GM13977 (cell line): ENCODE results near the gene ITFG1.
"Not testable (repeated sequence)": the region's sequence is repeated elsewhere in the genome, so short reads cannot be mapped to it uniquely, and the experiment has no call there.

Experiments
- DNase-seq: peaks from one replicate; pipeline ENCODE4 v3.0.0; 2012; ENCODE audit warnings: low spot score
- in situ Hi-C: fragments of 300-500 bp; cut with MboI; formaldehyde crosslinking; loops from one replicate; pipeline ENCODE4 v1.12.0; 2022; ENCODE audit warnings: low sequenced_read_pairs, low pct_unique_long_range_greater_than_20kb, mixed read lengths, inconsistent platforms; ENCODE audit not compliant: unreplicated experiment
- TF ChIP-seq, protein P1 (sequence below): IDR thresholded peaks from 2 replicates; pipeline ENCODE4 v1.5.1; 2012; ENCODE audit warnings: mild to moderate bottlenecking, control low read depth; ENCODE audit not compliant: insufficient read depth; ENCODE audit errors: extremely low read depth, missing control alignments

The ITFG1 gene

DNA sequence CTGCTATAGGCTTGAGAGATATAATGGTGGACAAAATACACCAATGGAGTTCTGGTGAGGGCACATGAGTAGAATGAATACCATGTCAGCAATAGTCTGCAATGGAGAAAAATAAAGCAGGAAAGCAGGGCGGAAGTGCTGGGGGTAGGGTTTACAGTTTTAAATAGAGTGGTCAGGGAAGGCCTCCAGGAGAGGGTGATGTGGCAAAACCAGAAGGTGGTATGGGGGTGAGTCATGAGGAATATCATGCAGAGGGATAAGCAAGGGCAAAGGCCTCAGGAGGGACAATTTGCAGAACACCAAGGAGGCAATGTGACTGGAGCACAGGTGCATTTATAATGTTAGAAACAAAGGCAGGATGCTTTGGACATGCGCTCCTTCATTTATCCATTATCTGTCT lies 102.0 kb downstream of the ITFG1 start:
- DNase-seq = no peak
- TF ChIP-seq, protein P1, sequence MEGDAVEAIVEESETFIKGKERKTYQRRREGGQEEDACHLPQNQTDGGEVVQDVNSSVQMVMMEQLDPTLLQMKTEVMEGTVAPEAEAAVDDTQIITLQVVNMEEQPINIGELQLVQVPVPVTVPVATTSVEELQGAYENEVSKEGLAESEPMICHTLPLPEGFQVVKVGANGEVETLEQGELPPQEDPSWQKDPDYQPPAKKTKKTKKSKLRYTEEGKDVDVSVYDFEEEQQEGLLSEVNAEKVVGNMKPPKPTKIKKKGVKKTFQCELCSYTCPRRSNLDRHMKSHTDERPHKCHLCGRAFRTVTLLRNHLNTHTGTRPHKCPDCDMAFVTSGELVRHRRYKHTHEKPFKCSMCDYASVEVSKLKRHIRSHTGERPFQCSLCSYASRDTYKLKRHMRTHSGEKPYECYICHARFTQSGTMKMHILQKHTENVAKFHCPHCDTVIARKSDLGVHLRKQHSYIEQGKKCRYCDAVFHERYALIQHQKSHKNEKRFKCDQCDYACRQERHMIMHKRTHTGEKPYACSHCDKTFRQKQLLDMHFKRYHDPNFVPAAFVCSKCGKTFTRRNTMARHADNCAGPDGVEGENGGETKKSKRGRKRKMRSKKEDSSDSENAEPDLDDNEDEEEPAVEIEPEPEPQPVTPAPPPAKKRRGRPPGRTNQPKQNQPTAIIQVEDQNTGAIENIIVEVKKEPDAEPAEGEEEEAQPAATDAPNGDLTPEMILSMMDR = no peak
- in situ Hi-C loops = no loop called here

DNA sequence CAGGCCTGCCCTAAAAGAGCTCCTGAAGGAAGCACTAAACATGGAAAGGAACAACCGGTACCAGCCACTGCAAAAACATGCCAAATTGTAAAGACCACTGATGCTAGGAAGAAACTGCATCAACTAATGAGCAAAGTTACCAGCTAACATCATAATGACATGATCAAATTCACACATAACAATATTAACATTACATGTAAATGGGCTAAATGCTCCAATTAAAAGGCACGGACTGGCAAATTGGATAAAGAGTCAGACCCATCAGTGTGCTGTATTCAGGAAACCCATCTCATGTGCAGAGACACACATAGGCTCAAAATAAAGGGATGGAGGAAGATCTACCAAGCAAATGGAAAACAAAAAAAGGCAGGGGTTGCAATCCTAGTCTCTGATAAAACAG lies 111.8 kb downstream of the ITFG1 start:
- in situ Hi-C loops, DNase-seq: not testable (repeated sequence)

DNA sequence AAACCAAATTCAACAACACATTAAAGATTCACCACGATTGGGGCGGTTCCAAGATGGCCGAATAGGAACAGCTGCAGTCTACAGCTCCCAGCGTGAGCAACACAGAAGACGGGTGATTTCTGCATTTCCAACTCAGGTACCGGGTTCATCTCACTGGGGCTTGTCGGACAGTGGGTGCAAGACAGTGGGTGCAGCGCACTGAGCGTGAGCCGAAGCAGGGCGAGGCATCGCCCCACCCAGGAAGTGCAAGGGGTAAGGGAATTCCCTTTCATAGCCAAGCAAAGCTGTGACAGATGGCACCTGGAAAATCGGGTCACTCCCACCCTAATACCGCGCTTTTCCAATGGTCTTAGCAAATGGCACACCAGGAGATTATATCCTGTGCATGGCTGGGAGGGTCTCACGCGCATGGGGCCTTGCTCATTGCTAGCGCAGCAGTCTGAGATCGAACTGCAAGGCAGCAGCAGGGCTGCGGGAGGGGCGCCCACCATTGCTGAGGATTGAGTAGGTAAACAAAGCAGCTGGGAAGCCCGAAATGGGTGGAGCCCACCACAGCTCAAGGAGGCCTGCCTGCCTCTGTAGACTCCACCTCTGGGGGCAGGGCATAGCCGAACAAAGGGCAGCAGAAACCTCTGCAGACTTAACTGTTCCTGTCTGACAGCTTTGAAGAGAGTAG lies 113.7 kb downstream of the ITFG1 start:
- DNase-seq = not testable (repeated sequence)

DNA sequence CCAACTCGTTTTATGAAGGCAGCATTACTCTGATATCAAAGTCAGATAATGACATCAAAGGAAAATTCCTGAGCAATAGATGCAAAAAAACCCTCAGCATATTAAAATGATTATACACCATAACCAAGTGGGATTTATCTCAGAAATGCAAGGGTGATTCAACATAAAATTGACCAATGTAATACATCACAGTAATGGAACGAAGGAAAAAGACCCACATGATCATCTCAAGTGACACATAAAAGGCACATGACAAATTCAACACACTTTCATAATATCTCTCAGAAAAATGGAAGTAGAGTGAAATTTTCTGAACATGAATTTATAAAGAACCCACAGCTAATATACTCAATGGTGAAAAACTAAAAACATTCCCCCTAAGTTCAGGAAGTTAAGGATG lies 118.8 kb downstream of the ITFG1 start:
- DNase-seq = no peak

More for the DNA sequence above, 113.7 kb downstream of the ITFG1 start:
- in situ Hi-C loops = not testable (repeated sequence)

DNA sequence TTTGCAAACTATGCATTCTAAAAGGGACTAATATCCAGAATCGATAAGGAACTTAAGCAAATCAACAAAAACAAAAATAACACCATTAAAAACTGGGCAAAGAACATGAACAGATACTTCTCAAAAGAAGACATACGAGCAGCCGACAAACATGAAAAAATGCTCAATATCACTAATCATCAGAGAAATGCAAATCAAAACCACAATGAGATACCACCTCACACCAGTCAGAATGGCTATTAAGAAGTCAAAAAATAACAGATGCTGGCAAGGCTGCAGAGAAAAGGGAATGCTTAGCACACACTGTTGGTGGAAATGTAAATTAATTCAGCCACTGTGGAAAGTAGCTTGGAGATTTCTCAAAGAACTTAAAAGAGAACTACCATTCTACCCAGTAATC lies 130.3 kb downstream of the ITFG1 start:
- DNase-seq, in situ Hi-C loops: not testable (repeated sequence)

More for the DNA sequence above, 118.8 kb downstream of the ITFG1 start:
- in situ Hi-C loops = no loop called here
- TF ChIP-seq, protein P1 = no peak

DNA sequence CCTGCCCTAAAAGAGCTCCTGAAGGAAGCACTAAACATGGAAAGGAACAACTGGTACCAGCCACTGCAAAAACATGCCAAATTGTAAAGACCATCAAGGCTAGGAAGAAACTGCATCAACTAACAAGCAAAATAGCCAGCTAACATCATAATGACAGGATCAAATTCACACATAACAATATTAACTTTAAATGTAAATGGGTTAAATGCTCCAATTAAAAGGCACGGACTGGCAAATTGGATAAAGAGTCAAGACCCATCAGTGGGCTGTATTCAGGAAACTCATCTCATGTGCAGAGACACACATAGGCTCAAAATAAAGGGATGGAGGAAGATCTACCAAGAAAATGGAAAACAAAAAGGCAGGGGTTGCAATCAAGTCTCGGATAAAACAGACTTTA lies 136.6 kb downstream of the ITFG1 start:
- in situ Hi-C loops, DNase-seq: not testable (repeated sequence)

DNA sequence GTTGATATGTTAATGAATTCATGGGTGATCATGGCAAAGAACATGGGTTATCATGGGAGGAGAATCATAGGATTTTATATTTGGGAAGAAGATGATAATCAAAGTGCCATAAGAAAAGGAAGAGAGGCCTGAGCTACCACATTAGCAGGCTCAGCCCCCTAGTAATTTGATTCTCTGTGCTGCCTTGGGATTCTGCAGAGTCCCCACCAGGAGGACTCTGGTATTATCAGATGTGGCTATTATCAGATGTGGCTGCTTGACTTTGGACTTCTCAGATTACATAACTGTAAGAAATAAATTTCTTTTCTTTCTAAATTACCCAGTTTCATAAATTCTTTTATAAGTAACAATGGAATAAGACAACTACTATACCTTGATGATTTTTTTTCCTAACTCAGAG lies 137.6 kb downstream of the ITFG1 start:
- TF ChIP-seq, protein P1 = no peak
- DNase-seq = no peak
- in situ Hi-C loops = no loop called here

DNA sequence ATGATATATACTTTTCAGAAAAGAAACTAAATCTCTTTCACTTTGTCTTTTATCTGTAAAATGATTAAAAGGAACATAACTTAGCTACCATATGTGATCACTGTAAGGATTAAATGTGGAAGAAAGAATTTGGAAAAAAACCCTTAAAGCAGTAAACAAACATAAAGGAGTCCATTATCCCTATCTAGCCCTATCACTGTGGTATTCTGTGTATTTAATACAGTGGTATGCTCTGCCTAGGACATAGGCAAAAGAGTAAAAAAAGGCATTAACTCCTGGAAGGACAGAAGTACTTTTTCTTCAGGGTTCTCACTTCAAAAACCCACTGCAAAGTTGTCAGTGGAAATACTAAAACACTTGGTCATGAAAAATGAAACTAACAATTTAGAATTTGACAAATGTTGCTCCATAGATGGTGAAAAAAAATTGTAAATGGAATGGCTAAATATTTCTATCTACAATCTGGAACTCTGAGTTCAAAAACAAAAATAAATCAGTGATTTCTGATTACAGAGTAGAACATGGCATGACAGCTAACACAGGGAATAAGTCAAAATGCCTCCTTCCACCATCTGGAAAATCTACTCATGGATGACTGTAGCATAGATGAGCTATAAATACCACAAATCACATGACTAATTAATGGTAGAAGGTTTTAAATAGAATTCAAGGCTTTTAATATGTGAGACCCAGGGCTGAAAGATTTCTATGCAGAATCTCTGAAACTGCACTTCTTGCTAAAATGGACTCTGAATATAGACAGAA lies 140.1 kb downstream of the ITFG1 start:
- DNase-seq = no peak
- TF ChIP-seq, protein P1 = no peak
- in situ Hi-C loops = no loop called here
